ENCODE measurements around the gene CAPNS1. TPM values are rescaled to one million over a fixed set of nuclear protein-coding genes. Genes with fewer than 3 reads are reported as not detected.

Gene CAPNS1
- total and polyA plus RNA-seq, 12 donors: 745 to 1,095 (median 894) TPM

GRCh38 chr19:36152019-36152351 is 12.1 kb downstream of the CAPNS1 start:
- H3K4me3 ChIP-seq: peak overlapping the region; percentile 58 to 94 (median 72)
- no peaks in the 10 kb centered on the region for H3K9me3 ChIP-seq
- intact Hi-C loops (cut with DNase I): loop anchor here in 1 of 10 donors (1.0 kb wide), 1 partner anchor 24 kb away; no protein-coding TSS in a partner anchor
- peaks cover 9 to 62% (median 27%) of the 10 kb centered on the region in 9 donors for H3K4me1 ChIP-seq
- DNase-seq (no peak), ATAC-seq (peak in 1 of 8 donors; percentile 10)
- H3K36me3 ChIP-seq: peaks cover 0 to 43% (median 34%) of the 10 kb centered on the region in 9 donors
- H3K27ac ChIP-seq: peak overlapping the region; percentile 92 to 100 (median 100)
- no peaks in the 10 kb centered on the region for H3K27me3 ChIP-seq
- 6 to 11% methylated on average over 16 of the region's 16 CpGs for WGBS, 2 donors
- TF ChIP-seq, protein P1, sequence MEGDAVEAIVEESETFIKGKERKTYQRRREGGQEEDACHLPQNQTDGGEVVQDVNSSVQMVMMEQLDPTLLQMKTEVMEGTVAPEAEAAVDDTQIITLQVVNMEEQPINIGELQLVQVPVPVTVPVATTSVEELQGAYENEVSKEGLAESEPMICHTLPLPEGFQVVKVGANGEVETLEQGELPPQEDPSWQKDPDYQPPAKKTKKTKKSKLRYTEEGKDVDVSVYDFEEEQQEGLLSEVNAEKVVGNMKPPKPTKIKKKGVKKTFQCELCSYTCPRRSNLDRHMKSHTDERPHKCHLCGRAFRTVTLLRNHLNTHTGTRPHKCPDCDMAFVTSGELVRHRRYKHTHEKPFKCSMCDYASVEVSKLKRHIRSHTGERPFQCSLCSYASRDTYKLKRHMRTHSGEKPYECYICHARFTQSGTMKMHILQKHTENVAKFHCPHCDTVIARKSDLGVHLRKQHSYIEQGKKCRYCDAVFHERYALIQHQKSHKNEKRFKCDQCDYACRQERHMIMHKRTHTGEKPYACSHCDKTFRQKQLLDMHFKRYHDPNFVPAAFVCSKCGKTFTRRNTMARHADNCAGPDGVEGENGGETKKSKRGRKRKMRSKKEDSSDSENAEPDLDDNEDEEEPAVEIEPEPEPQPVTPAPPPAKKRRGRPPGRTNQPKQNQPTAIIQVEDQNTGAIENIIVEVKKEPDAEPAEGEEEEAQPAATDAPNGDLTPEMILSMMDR (IDR thresholded peaks at IDR 0.05): no peak

DNA sequence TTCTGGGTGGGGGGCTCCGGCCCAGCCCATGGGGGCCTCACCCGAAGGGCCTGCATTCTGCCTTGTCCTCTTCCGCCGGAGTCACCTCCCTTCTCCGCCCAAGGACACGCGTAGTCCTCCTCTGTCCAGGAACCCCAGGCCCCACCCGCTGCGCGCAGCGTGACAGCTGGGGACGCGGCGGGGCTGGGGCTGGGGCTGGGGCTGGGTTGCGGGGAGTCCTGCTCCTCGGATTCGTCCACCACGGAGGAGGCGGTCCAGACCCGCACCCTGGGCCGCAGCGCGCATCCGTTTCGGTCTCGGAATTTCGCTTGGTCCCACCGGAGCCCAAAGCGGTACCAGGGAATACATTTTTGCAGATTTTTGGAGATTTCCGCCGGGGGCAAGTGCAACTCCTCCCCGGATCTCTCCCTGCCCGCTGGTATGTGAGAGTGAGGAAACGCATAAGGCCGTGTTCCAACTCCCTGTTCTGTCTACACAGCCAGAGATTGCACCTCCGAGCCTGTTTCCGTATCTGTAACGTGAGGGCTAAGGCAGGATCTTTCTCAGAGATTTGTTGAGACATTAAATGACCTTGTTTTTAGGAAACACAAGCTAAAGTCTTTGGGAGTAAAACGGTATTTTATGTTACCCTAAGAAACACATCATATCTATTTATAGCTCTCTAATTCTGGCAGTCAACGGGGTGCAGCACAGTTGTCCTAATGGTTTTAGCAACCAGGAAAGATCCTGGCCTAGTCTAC is 12.7 kb downstream of the CAPNS1 start, which contains the start of gene COX7A1:
COX7A1 (minus strand) TSS at position 96 of the 740 bp plus-strand sequence; CDS start at position 56, 40 bp downstream.
- peaks cover 0 to 38% (median 29%) of the 10 kb centered on the region in 9 donors for H3K36me3 ChIP-seq
- peak within 1 kb of the TSS; percentile 58 to 94 (median 72) for H3K4me3 ChIP-seq
- H3K4me1 ChIP-seq: peaks cover 9 to 62% (median 27%) of the 10 kb centered on the region in 9 donors
- 2 to 4% methylated on average over 40 of the region's 40 CpGs for WGBS, 2 donors
- intact Hi-C loops (cut with DNase I): loop anchor here in 1 of 10 donors (1.0 kb wide), 1 partner anchor 24 kb away; no protein-coding TSS in a partner anchor
- no peaks in the 10 kb centered on the region for H3K9me3 ChIP-seq
- peak; percentile 88 to 95 (median 92) for ATAC-seq
- peak; percentile 86 to 87 for DNase-seq
- H3K27me3 ChIP-seq: no peaks in the 10 kb centered on the region
- H3K27ac ChIP-seq: peak within 1 kb of the TSS; percentile 92 to 100 (median 100)
- TF ChIP-seq, protein P1 (IDR thresholded peaks at IDR 0.05): no peak

DNA sequence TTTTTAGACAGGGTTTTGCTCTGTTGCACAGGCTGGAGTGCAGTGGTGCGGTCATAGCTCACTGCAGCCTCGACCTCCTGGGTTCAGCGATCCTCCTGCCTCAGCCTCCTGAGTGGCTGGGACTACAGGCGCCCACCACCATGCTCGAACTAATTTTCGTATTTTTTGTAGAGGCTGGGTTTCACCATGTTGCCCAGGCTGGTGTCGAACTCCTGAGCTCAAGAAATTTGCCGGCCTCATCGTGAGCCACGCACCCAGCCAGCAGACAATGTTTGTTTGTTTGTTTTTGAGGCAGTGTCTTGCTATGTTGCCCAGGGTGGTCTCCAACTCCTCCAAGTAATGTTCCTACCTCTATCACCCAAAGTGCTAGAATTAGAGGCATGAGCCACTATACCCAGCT is 13.3 kb downstream of the CAPNS1 start:
- TF ChIP-seq, protein P1 (IDR thresholded peaks at IDR 0.05): no peak
- whole genome bisulfite sequencing, 2 donors: 81 to 88% methylated on average over 10 of the region's 10 CpGs
- no peak for ATAC-seq
- Histone ChIP-seq H3K36me3 (peaks cover 0 to 32% (median 23%) of the 10 kb centered on the region in 9 donors), H3K4me1 (peaks cover 9 to 65% (median 27%) of the 10 kb centered on the region in 9 donors), H3K27me3 (no peaks in the 10 kb centered on the region), H3K4me3 (peak overlapping the region; percentile 3 to 94 (median 72)), H3K9me3 (no peaks in the 10 kb centered on the region), H3K27ac (peak overlapping the region; percentile 92 to 100 (median 100))
- no peak for DNase-seq
- intact Hi-C loops (cut with DNase I): no loop called here

DNA sequence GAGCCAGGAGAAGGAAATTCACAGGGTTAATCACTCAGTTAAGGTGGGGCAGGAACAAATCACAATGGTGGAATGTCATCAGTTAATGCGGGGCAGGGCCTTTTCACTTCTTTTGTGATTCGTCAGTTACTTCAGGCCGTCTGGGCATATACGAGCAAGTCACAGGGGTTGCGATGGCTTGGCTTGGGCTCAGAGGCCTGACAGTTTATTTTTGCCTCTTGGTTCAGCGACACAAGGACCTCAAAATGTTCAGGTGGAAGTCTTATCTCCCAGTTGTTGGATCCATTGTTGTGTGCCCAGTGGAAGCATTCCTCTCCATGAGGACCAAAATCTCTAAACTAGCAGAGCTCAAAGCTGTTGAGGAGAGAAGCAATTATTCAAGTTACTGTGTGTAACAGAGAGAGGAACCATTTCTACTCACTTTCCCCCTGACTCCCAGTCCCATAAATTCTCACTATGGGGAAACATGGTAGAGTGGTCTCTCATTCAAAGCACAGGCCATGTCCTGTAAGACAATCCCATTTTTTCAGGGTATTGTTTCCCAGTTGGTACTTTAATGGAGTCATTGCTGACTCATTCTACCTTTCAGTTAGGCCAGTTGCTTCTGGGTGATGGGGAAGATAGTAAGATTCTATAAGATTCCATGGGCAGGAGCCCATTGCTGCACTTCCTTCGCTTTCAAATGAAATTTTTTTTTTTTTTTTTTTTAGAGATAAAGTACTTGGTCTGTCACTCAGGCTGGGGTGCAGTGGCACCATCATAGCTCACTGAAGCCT is 21.1 kb downstream of the CAPNS1 start:
- WGBS, 2 donors: 42 to 61% methylated on average over 7 of the region's 7 CpGs
- DNase-seq: no peak

More for the DNA sequence above, 21.1 kb downstream of the CAPNS1 start:
- ATAC-seq: peak in 3 of 8 donors; percentile 34 to 51 (median 41)
- intact Hi-C loops (cut with DNase I): no loop called here
- peaks cover 0 to 36% (median 7%) of the 10 kb centered on the region in 9 donors for H3K4me1 ChIP-seq
- H3K27ac ChIP-seq: peak overlapping the region in 7 of 10 donors; percentile 17 to 68 (median 41)
- no peaks in the 10 kb centered on the region for H3K27me3 ChIP-seq
- TF ChIP-seq, protein P1 (IDR thresholded peaks at IDR 0.05): no peak
- H3K36me3 ChIP-seq: peaks cover 0 to 30% (median 0%) of the 10 kb centered on the region in 9 donors
- H3K9me3 ChIP-seq: no peaks in the 10 kb centered on the region
- no peak overlapping the region for H3K4me3 ChIP-seq
